ENCODE data around the gene UIMC1.

Gene UIMC1

DNA sequence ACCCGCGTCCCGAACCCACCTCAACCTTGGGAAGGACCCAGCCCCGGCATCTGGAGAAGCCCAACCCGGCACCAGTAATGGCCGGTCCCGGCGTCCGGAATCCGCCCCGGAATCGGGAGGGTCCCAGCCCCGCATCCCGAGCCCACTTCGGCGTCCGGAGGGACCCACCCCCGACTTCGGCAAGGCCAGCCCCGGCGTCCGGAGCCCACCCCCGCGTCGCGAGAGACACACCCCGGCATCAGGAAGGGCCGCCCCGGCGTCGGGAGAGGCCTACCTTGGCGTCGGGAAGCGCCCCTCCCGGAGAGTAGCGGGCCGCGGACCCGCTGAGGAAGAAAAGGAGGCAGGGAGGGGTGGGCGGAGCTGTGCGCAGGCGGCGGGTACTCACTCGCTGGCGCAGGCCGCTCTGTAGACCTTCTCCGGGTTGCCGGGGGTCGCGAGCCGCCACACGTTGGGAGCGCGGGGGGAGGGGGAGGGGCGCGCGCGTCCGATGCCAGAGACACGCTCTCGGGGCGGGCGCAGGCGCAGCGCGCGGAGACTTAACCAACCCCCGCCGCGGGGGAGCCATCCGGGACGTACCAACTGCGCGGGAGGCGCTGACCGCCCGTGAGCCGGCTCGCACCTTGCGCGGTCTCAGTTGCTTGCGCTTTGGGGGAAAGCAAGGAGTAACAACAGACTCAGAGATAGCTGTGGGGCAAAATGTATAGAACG is at the start of gene UIMC1:
Gene UIMC1, minus strand, starts transcription at position 515 of the 708 bp plus-strand sequence. CDS start 24,164 bp downstream, outside the sequence.
- TF ChIP-seq, protein P1, sequence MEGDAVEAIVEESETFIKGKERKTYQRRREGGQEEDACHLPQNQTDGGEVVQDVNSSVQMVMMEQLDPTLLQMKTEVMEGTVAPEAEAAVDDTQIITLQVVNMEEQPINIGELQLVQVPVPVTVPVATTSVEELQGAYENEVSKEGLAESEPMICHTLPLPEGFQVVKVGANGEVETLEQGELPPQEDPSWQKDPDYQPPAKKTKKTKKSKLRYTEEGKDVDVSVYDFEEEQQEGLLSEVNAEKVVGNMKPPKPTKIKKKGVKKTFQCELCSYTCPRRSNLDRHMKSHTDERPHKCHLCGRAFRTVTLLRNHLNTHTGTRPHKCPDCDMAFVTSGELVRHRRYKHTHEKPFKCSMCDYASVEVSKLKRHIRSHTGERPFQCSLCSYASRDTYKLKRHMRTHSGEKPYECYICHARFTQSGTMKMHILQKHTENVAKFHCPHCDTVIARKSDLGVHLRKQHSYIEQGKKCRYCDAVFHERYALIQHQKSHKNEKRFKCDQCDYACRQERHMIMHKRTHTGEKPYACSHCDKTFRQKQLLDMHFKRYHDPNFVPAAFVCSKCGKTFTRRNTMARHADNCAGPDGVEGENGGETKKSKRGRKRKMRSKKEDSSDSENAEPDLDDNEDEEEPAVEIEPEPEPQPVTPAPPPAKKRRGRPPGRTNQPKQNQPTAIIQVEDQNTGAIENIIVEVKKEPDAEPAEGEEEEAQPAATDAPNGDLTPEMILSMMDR (IDR thresholded peaks at IDR 0.05): no peak

DNA sequence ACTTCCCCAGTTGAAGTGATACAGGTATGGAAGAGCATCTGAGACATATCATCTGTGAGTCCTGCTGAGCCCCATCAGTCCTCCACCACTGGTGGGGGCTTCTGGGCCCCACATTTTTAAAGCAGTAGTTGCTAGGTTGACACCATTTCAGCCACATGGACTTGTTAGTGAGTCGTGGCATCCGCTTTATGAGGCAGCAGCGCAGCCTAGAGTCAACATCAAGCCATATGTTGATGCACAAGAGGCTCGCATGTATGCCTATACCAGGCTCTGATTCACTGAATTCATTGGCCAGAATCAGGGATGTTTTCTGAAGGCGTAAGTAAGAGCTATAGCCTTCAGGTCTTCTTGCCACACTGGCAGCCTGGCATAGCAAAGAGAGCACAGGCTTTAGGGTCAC is 42.7 kb upstream of the UIMC1 start:
- TF ChIP-seq, protein P1 (IDR thresholded peaks at IDR 0.05): no peak

DNA sequence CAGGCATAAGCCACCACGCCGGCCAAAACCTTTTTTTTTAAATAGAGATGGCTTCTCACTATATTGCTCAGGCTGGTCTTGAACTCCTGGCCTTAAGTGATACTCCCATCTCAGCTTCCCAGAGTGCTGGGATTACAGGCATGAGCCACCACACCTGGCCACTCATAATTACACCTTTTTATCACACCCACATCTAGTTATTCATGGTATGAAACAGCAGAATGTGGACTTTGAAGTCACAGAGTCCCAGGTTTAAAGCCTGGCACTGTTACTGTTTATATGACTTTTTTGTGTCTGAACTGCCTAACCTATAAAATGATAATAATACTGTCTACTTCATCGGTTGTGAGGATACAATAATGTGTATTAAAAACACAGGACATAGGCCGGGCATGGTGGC is 39.1 kb upstream of the UIMC1 start:
- TF ChIP-seq, protein P1 (IDR thresholded peaks at IDR 0.05): no peak

DNA sequence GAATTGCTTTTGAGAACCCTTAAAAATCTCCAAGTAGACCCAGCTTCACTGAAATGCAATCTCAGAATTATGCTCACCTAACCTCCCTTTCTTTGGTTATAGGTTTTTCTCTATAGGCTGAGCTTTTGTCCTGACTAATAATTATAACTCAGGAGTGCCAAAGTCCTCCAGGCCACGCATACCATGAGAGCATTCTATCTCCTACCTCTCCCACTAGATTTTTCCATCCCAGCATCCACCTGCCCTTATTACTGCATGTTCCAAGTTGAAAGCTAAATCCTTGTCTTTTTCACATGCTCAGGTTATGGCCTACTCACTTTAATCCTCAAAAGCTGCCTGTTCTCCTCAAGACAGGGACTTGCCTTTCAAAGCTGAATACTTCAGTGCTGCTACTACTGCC is 38.1 kb upstream of the UIMC1 start:
- TF ChIP-seq, protein P1 (IDR thresholded peaks at IDR 0.05): no peak

DNA sequence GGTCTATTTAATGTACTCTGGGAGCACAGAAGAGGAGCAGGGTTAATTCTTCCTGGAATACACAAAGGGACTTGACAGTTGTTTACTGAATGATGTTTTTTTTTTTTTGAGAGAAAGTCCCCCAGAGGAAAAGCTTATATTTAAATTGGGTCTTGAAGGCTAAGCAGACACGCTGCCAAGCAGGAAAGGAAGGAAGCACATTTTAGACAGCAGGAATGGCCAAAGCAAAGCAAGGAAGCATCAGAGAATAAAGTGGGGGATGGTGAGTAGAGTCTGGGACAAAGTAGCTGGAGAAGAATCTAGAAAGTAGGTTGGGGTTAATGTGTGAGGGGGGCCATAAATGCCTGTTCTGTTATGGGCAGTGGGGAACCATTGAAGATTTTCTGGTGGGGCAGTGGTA is 37.4 kb upstream of the UIMC1 start:
- TF ChIP-seq, protein P1 (IDR thresholded peaks at IDR 0.05): no peak

DNA sequence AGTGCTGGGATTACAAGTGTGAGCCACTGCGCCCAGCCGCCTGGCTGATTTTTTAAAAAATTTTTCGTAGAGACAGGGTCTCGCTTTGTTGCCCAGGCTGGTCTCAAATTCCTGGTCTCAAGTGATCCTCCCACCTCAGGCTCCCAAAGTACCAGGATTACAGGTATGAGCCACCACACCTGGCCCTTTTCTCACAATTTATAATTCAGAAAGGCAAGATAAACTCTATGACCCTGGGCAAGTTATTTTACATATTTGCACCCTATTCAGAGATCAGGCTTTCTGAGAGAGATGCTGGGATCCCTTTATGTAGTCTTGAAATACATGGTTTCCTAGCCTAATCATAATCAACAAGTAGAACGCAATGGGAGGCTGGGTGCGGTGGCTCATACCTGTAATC is 36.5 kb upstream of the UIMC1 start:
- TF ChIP-seq, protein P1 (IDR thresholded peaks at IDR 0.05): no peak

DNA sequence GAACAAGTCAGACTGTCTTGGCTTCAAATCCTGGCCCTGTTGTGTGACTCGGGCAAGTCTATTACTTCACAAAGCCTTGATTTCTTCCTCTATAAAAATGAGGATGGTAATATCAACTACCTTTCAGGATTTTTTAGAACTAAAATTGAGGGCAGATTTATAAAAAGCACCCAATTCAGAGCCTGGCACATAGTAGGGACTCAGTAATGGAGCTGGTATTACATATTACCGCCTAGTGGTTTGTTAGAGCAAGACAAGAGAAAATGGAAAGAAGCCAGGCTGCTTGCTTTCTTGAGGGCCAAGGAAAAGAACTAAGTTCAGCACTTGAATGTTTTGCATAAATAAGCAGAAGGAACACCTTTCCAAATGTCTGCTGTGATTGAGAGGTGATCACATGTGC is 35.4 kb upstream of the UIMC1 start:
- TF ChIP-seq, protein P1 (IDR thresholded peaks at IDR 0.05): no peak
